Measurements from ENCODE around the gene D2HGDH.
A peak's percentile ranks its signal among the peaks of the same experiment; 100 is the strongest.
"Not testable (repeated sequence)": the region's sequence is repeated elsewhere in the genome, so short reads cannot be mapped to it uniquely, and the experiment has no call there.

D2HGDH gene

DNA sequence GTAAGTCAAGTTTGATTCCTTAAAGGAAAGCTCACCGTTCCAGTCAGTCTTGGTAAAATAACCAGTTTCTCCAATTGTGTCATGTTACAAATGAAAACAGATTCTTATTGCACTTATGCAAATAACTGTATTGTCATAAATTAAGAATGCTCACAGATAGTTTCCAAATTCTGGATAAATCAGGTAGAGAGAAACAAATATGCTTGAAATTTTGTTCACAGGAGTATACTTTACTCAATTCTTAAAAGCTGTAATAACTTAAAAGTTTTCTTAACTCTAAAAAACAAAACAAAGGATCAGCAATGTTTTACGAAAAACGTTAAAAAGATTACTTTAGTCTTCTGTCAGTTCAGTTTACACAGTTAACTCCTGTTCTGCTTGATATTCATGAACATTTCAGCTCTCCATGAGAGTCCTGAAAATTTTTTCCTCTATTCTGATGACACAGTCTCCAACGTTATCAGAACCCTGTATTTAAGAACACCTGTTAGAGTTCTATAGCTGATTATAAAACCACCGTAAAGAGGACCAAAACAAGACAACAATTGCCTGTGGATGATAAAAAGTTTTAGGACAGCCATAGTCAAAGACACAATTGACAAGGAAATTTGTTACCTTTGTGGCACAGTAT lies 46.6 kb downstream of the D2HGDH start:
- Mint-ChIP-seq H3K4me3 (no peak overlapping the region), H3K27ac (no peak overlapping the region), H3K36me3 (no peaks in the 10 kb centered on the region), H3K4me1 (no peaks in the 10 kb centered on the region), H3K9me3 (no peaks in the 10 kb centered on the region), H3K27me3 (peaks cover 1% of the 10 kb centered on the region)

GRCh38 chr2:241782053-241782452 lies 47.6 kb downstream of the D2HGDH start:
- H3K27ac Mint-ChIP-seq, H3K27me3 Mint-ChIP-seq: not testable (repeated sequence)

DNA sequence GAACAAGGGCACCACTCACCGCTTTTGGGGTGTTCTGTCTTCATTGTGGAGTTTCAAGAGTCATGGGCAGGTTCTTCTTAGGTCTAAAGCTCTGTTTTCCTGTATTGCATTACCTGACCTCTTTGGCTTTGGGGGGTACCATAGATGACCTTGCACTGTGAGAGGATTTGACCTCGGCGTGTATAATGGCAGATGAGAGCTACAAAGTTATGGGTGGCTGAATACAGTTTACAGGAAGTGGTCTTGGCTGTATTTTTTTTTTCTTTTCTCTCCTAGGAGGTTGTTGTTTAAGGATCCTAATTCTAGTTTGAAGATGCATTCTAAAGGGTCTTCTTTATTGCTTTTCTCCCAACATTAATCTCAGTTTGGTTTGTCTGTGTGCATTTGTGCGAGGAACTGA lies 53.7 kb downstream of the D2HGDH start:
- H3K4me3 Mint-ChIP-seq: peak overlapping the region; percentile 24
- H3K9me3 Mint-ChIP-seq: no peaks in the 10 kb centered on the region
- peaks cover 21% of the 10 kb centered on the region for H3K4me1 Mint-ChIP-seq
- H3K36me3 Mint-ChIP-seq: no peaks in the 10 kb centered on the region
- peak overlapping the region; percentile 14 for H3K27ac Mint-ChIP-seq
- peaks cover 1% of the 10 kb centered on the region for H3K27me3 Mint-ChIP-seq

More at GRCh38 chr2:241782053-241782452, 47.6 kb downstream of the D2HGDH start:
- not testable (repeated sequence) for H3K4me1 Mint-ChIP-seq, H3K9me3 Mint-ChIP-seq, H3K4me3 Mint-ChIP-seq, H3K36me3 Mint-ChIP-seq

DNA sequence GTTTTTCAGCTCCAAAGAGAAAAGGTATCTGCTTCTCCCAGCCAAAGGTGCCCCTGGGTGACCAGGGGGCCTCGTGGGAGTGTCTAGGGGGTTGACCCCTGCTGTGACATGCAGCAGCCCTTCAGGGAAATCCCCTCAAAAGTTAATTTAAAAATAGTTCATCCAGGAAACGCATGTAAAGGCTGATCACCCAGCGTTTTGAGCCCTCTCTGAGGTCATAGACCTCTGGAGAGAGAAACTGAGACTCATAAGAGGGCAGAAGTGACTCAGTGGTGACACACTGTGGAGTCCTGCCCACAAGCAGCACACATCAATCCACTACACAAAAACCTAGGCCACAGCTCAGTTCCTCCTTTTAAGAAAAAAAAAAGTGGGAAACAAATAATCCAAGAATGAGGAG lies 54.1 kb downstream of the D2HGDH start:
- Mint-ChIP-seq H3K27me3 (peaks cover 1% of the 10 kb centered on the region), H3K9me3 (no peaks in the 10 kb centered on the region), H3K4me3 (peak overlapping the region; percentile 24), H3K27ac (peak overlapping the region; percentile 48), H3K4me1 (peaks cover 21% of the 10 kb centered on the region), H3K36me3 (no peaks in the 10 kb centered on the region)

GRCh38 chr2:241791385-241791784 lies 57.0 kb downstream of the D2HGDH start:
- not testable (repeated sequence) for H3K36me3 Mint-ChIP-seq, H3K9me3 Mint-ChIP-seq, H3K4me3 Mint-ChIP-seq, H3K27ac Mint-ChIP-seq, H3K27me3 Mint-ChIP-seq
- peaks cover 21% of the 10 kb centered on the region for H3K4me1 Mint-ChIP-seq

DNA sequence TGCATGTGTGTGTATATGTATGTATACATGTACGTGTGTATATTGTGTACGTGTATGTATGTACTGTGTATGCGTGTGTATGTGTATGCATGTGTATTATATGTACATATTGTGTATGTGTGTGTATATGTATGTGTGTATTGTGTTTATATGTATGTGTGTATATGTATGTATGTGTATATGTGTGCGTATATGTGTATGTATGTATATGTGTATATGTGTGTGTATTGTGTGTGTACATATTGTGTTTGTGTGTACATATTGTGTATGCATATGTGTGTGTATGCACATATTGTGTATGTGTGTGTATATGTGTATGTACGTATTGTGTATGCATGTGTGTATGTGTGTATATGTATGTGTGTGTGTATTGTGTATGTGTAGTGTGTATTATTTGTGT lies 59.0 kb downstream of the D2HGDH start:
- H3K36me3 Mint-ChIP-seq: no peaks in the 10 kb centered on the region
- no peaks in the 10 kb centered on the region for H3K27me3 Mint-ChIP-seq
- H3K9me3 Mint-ChIP-seq: no peaks in the 10 kb centered on the region
- no peak overlapping the region for H3K27ac Mint-ChIP-seq
- no peak overlapping the region for H3K4me3 Mint-ChIP-seq
- peaks cover 11% of the 10 kb centered on the region for H3K4me1 Mint-ChIP-seq

DNA sequence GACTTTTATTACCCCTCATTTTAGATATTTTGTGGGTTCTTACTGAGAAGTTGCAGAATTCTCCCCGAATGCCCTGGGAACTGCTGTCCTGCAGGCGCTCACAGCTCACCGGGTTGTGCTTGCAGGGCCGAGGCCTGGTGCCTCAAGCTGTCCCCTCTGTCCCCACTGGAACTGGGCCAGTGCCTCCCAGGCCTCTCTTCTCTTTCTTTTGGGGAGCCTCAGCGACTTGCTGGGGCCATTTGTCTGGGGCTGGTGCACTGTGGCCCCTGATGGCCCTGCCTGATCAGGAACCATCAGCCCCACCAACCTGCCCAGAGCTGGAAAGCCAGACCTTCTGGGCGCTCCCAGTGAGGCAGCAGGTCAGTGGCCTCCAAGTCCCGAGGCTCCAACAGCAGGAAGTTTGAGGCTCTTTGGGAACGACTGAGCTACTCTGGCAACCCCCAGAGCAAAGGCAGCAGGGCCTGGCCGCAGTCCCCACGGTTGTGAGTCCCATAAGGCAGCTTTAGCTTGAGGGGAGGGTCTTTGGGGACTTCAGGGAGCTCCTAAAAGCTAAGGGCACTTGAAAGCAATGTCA lies 59.9 kb downstream of the D2HGDH start:
- Mint-ChIP-seq H3K27me3 (no peaks in the 10 kb centered on the region), H3K9me3 (no peaks in the 10 kb centered on the region), H3K4me1 (peaks cover 2% of the 10 kb centered on the region), H3K36me3 (no peaks in the 10 kb centered on the region), H3K4me3 (no peak overlapping the region), H3K27ac (no peak overlapping the region)

- Mint-ChIP-seq H3K4me3 (no peak overlapping the region), H3K36me3 (no peaks in the 10 kb centered on the region), H3K27ac (no peak overlapping the region), H3K27me3 (no peaks in the 10 kb centered on the region), H3K9me3 (no peaks in the 10 kb centered on the region), H3K4me1 (no peaks in the 10 kb centered on the region)
These were observed 60.9 kb downstream of the D2HGDH start for GRCh38 chr2:241795021-241795999.

DNA sequence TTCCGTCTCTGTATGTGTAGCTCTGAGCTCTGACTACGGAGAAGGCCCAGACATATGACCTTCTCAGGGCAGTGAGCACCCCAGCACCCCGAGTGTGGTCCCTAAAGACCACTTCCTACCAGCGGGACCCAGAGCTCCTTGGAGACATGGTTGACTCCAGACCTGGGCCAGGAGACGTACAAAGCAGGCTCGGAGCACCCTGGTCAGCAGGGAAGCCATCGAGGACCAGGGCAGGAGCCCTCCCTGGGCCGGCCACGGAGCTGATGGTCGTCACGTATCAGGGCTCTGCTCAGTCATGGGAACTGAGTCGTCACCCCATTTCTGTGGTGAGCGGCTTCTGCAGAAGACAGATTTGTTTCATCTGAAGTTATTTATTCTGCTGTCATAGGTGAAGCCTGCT lies 61.8 kb downstream of the D2HGDH start:
- Mint-ChIP-seq H3K27me3 (no peaks in the 10 kb centered on the region), H3K9me3 (no peaks in the 10 kb centered on the region), H3K27ac (no peak overlapping the region), H3K36me3 (no peaks in the 10 kb centered on the region), H3K4me3 (no peak overlapping the region), H3K4me1 (no peaks in the 10 kb centered on the region)

- H3K9me3 Mint-ChIP-seq: no peaks in the 10 kb centered on the region
- no peaks in the 10 kb centered on the region for H3K27me3 Mint-ChIP-seq
- H3K36me3 Mint-ChIP-seq: no peaks in the 10 kb centered on the region
- H3K4me1 Mint-ChIP-seq: no peaks in the 10 kb centered on the region
- no peak overlapping the region for H3K4me3 Mint-ChIP-seq
- H3K27ac Mint-ChIP-seq: no peak overlapping the region
These were observed 62.2 kb downstream of the D2HGDH start for GRCh38 chr2:241796610-241797138.

GRCh38 chr2:241797441-241798080 lies 63.1 kb downstream of the D2HGDH start:
- Mint-ChIP-seq H3K27me3 (no peaks in the 10 kb centered on the region), H3K4me1 (no peaks in the 10 kb centered on the region), H3K36me3 (no peaks in the 10 kb centered on the region), H3K4me3 (no peak overlapping the region), H3K27ac (no peak overlapping the region), H3K9me3 (no peaks in the 10 kb centered on the region)

- Mint-ChIP-seq H3K36me3 (no peaks in the 10 kb centered on the region), H3K27me3 (no peaks in the 10 kb centered on the region), H3K4me3 (no peak overlapping the region), H3K27ac (no peak overlapping the region), H3K9me3 (no peaks in the 10 kb centered on the region), H3K4me1 (no peaks in the 10 kb centered on the region)
These were observed 63.7 kb downstream of the D2HGDH start for GRCh38 chr2:241798081-241798630.

- no peak overlapping the region for H3K27ac Mint-ChIP-seq
- H3K36me3 Mint-ChIP-seq: no peaks in the 10 kb centered on the region
- no peaks in the 10 kb centered on the region for H3K4me1 Mint-ChIP-seq
- H3K4me3 Mint-ChIP-seq: no peak overlapping the region
- H3K9me3 Mint-ChIP-seq: no peaks in the 10 kb centered on the region
- peaks cover 2% of the 10 kb centered on the region for H3K27me3 Mint-ChIP-seq
These were observed 64.4 kb downstream of the D2HGDH start for GRCh38 chr2:241798631-241799521.

- peaks cover 2% of the 10 kb centered on the region for H3K27me3 Mint-ChIP-seq
- no peak overlapping the region for H3K4me3 Mint-ChIP-seq
- H3K4me1 Mint-ChIP-seq: no peaks in the 10 kb centered on the region
- H3K9me3 Mint-ChIP-seq: no peaks in the 10 kb centered on the region
- H3K36me3 Mint-ChIP-seq: no peaks in the 10 kb centered on the region
- H3K27ac Mint-ChIP-seq: no peak overlapping the region
These were observed 65.2 kb downstream of the D2HGDH start for GRCh38 chr2:241799522-241800197.
